GM19238 (cell line): ENCODE measurements around the gene SP2.
"Not testable (repeated sequence)": the region's sequence is repeated elsewhere in the genome, so short reads cannot be mapped to it uniquely, and the experiment has no call there.

Experiments used
- DNase-seq: peaks from one replicate; pipeline ENCODE4 v3.0.0; 2011; ENCODE audit warnings: low spot score; ENCODE audit not compliant: insufficient read length

Gene SP2

DNA sequence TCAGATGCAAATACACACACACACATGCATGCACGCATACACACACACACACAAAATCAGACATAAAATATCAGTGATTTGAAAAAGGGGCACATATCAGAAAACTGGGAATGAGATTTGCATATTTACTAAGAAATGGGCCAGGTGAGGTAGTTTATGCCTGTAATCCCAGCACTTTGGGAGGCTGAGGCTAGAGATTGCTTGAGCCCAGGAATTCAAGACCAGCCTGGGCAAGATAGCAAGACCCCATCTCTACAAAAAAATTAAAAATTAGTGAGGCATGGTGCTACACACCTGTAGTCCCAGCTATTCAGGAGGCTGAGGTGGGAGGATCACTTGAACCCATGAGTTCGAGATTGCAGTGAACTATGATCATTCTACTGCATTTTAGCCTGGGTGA is 23.0 kb downstream of the SP2 start:
- DNase-seq, result no peak

GRCh38 chr17:47919889-47920288 is 23.9 kb downstream of the SP2 start:
- DNase-seq, result not testable (repeated sequence)

GRCh38 chr17:47924785-47925677 is 29.0 kb downstream of the SP2 start:
- DNase-seq, result no peak

DNA sequence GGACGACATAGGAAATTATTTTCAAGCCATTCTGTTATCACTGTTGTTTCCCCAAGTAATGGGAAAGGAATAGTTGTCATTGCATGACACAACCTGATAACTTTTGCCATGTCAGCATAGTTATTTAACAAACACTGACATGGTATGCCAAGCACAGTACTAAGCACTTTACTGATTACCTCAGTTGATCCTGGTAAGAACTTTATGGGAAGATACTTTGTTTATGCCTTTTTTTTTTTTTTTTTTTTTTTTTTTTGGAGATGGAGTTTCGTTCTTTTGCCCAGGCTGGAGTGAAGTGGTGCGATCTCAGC is 29.6 kb downstream of the SP2 start:
- no peak for DNase-seq

- DNase-seq, result no peak
These were observed 31.9 kb downstream of the SP2 start for GRCh38 chr17:47927821-47928400.

DNA sequence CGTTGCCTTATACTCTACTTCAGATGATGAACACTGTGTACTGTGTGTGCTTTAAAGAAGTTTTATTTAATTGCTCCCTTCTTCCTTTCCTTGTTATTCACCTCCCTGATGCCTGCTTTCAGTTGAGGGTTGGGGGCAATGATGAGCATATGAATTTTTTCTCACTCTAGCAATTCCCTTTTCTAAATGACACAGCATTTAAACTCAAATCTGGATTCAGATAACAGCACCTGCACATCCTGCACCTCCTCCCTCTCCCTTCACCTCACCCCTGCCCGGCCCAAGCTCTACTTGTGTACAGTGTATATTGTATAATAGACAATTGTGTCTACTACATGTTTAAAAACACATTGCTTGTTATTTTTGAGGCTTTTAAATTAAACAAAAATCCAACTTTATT is 32.4 kb downstream of the SP2 start:
- no peak for DNase-seq

GRCh38 chr17:47929218-47930000 is 33.4 kb downstream of the SP2 start:
- DNase-seq, result no peak

GRCh38 chr17:47931848-47932247 is 35.8 kb downstream of the SP2 start:
- DNase-seq, result no peak

- DNase-seq, result no peak
These were observed 38.8 kb downstream of the SP2 start for GRCh38 chr17:47934856-47935255.

GRCh38 chr17:47935468-47935867 is 39.4 kb downstream of the SP2 start:
- not testable (repeated sequence) for DNase-seq

- no peak for DNase-seq
These were observed 39.9 kb downstream of the SP2 start for GRCh38 chr17:47935961-47936360.

DNA sequence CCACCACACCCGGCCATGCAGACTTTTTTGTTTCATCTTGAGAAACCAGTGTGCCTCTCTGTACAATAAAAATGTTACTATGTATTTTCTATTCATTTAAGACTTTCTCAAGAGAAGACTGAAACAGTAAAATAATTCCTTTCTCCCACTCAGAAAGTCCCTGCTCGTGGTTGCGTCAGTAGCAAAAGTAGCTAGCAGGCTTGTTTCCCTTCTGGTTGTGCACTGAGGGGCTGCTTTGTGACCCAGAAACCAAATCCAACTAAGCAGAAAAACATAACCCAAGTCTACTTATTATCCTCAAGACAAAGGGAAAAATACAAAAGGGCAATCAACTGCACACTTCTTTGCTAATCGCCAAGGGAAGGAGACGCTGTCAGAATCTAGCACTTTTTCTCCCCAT is 41.9 kb downstream of the SP2 start:
- DNase-seq, result no peak

DNA sequence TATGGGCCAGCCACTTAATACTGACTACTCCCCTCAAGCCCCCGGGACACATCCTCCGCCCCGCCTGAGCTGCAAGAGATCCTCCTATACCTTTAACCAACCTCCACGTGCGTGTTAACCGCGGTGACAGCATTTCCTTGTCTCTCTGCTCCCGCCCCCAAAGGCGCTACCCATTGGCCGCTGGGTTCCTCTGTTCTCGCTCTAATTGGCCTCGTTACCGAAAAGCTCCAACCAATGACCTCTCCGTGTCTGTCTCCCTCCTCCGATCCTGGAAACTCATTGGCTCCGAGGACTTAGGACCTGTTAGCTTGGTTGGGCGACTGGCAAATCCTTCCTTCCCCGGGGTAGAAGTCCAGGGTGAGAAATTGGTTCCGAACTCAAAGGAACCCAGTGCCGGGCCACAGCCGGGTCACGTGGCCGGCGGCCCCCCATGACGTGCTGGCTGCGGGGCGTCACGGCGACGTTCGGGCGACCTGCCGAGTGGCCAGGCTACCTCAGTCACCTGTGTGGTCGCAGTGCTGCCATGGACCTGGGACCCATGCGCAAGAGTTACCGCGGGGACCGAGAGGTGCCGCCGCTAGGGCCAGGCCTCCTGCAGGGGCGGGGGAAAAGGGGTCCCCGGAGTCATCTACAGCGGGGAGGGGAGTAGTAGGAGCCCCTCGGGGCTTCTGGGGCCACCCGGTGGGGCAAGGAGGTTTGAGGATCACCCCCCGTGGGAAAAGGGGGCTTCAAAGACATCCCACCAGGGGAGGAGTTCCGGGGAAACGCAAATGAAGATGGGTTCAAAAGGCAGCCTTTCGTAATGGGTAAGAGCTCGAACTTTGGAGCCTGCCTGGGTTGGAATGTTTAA is 45.4 kb downstream of the SP2 start, which contains the start of gene PNPO:
Gene PNPO, plus strand, starts transcription at position 326 of the 850 bp plus-strand sequence. Its CDS starts 105 bp downstream, at position 431.
- DNase-seq, result peak; percentile 96

DNA sequence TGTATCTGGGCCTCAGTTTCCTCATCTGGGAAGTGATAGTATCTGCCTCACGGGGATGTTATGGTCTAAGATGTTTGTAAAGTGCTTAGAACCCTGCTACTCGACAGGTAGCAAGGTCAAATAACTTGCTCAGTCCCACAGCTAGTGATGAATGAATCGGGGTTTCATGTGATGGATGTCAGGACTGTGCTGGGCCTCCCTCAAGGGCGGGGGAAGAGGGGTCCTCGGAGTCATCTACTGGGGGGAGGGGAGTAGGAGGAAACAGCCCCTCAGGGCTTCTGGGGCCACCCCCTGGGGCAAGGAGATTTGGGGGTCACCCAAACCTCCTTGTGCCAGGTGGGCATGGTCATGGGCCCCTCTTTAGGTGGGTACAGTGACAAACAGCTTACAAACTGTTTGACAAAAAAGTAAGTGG is 46.1 kb downstream of the SP2 start:
- no peak for DNase-seq

- DNase-seq, result no peak
These were observed 46.5 kb downstream of the SP2 start for GRCh38 chr17:47942568-47942967.

DNA sequence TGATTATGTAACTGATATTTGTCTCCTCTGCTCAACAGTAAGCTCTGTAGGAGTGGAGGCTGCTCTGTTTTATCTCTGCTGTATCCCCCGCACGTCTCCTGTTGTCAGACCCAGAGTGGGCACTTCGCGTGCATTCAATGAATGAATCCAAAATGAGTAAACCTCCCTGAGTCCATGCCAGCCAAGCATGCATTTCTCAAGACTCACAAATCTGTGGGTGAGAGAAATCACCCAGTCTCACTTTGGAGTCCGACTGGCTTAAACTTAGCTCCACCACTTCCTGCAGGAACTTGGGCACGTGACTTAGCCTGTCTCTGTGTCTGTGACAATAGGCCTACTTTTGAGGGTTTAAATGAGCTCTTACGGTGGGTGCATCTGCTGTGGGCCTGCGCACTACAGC is 49.0 kb downstream of the SP2 start:
- DNase-seq, result no peak

- DNase-seq, result no peak
These were observed 49.8 kb downstream of the SP2 start for GRCh38 chr17:47945529-47946508.

DNA sequence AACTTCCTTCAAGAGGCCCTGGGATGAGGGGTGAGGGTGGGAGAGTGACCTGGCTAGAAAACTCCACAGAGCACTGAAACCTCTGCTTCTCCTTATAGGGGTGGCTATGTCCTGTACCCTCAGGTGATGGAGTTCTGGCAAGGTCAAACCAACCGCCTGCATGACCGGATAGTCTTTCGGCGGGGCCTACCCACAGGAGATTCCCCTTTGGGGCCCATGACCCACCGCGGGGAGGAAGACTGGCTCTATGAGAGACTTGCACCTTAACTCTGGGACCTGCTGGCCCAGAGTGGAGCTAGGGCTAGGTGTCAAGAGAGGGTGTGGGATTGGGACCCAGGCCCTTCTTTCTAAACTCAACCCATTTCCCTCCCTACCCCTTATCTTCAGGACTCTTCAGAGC is 50.5 kb downstream of the SP2 start:
- DNase-seq, result no peak

DNA sequence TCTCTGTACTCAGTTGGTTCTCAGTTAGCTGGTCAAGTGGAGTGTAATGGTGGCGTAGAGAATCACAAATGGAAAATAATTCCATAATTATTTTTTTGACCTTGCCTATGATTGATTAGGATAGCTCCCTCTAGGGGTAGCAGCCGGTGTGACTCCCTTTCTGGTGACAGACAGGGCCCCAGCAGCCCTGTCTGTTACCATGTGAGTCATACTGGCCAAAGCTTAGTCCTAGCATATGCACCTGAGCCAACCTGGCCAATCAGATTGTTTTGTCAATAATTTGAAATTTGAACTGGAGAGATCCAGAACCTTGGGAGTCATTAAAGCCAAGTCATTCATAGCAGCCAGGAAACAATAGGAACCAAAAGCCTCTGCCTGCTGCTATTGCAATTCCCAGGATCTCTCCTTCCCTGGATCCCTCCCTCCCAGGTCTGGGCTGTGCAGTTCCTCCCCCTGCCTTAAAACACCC is 50.9 kb downstream of the SP2 start:
- peak; percentile 77 for DNase-seq

DNA sequence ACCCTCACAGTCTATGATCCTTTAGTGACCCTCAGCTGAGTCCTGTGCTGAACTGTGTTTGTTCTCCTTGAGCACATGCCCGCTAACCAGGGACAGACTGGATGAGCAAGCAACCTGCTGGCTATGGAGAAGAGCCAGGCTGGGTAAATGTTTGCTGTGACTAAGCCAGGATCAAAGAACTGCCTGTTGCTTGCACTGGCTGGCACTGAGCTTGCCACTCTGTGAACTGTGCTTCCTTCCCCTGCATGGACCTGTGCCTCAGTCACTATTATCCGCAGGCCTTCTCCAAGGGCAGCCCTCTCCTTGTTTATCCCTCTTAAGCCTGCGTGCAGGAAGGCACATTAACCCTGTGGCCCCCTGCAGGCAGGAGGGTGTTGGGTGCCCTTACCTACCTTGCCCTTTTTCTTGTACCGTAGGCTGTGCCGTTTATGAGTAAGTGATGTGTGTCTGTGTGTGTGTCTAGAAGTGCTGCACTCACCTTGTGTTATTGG is 52.7 kb downstream of the SP2 start:
- DNase-seq, result no peak
